HUES6 (cell line): ENCODE results near the gene RARRES2.

Experiments used
- H3K27ac ChIP-seq: 2 replicates; pipeline ENCODE4 v1.7.0; 2013; ENCODE audit warnings: low read depth, mild to moderate bottlenecking, low read length, inconsistent platforms
- H3K27me3 ChIP-seq: 2 replicates; pipeline ENCODE4 v1.6.1; 2013; ENCODE audit warnings: low read length; ENCODE audit not compliant: control insufficient read depth, insufficient read depth
- H3K36me3 ChIP-seq: 2 replicates; pipeline ENCODE4 v1.6.1; 2013; ENCODE audit warnings: low read length; ENCODE audit not compliant: control insufficient read depth, insufficient read depth
- H3K4me1 ChIP-seq: 2 replicates; pipeline ENCODE4 v1.6.1; 2013; ENCODE audit warnings: low read length; ENCODE audit not compliant: control insufficient read depth, insufficient read depth
- H3K4me3 ChIP-seq: 2 replicates; pipeline ENCODE4 v1.5.1; 2013; ENCODE audit warnings: low read depth, low read length
- H3K9ac ChIP-seq: one replicate; pipeline ENCODE4 v1.6.1; 2013; ENCODE audit warnings: mild to moderate bottlenecking, low read length
- H3K9me3 ChIP-seq: 2 replicates; pipeline ENCODE4 v1.6.1; 2013; ENCODE audit warnings: low read depth, low read length; ENCODE audit not compliant: control insufficient read depth, insufficient read depth

Gene RARRES2

GRCh38 chr7:150359622-150360362 lies 18.4 kb upstream of the RARRES2 start:
- H3K27ac ChIP-seq, result no peak overlapping the region
- no peak overlapping the region for H3K4me3 ChIP-seq
- H3K9me3 ChIP-seq, result no peaks in the 10 kb centered on the region
- H3K4me1 ChIP-seq, result peaks cover 30% of the 10 kb centered on the region
- H3K27me3 ChIP-seq, result no peaks in the 10 kb centered on the region
- no peak overlapping the region for H3K9ac ChIP-seq
- H3K36me3 ChIP-seq, result no peaks in the 10 kb centered on the region

GRCh38 chr7:150358988-150359621 lies 17.7 kb upstream of the RARRES2 start:
- Histone ChIP-seq H3K36me3 (no peaks in the 10 kb centered on the region), H3K4me1 (peaks cover 28% of the 10 kb centered on the region), H3K27ac (no peak overlapping the region), H3K4me3 (no peak overlapping the region), H3K9me3 (no peaks in the 10 kb centered on the region), H3K9ac (no peak overlapping the region), H3K27me3 (no peaks in the 10 kb centered on the region)

GRCh38 chr7:150358433-150358832 lies 17.0 kb upstream of the RARRES2 start:
- H3K36me3 ChIP-seq, result no peaks in the 10 kb centered on the region
- H3K9ac ChIP-seq, result no peak overlapping the region
- peaks cover 24% of the 10 kb centered on the region for H3K4me1 ChIP-seq
- H3K4me3 ChIP-seq, result no peak overlapping the region
- no peaks in the 10 kb centered on the region for H3K9me3 ChIP-seq
- H3K27ac ChIP-seq, result no peak overlapping the region
- H3K27me3 ChIP-seq, result no peaks in the 10 kb centered on the region

- Histone ChIP-seq H3K9ac (no peak overlapping the region), H3K36me3 (no peaks in the 10 kb centered on the region), H3K4me1 (peaks cover 23% of the 10 kb centered on the region), H3K9me3 (no peaks in the 10 kb centered on the region), H3K27ac (no peak overlapping the region), H3K4me3 (no peak overlapping the region), H3K27me3 (no peaks in the 10 kb centered on the region)
Measured at GRCh38 chr7:150357771-150358427, 16.5 kb upstream of the RARRES2 start.

- H3K27ac ChIP-seq, result no peak overlapping the region
Measured at GRCh38 chr7:150357270-150357669, 15.8 kb upstream of the RARRES2 start.

GRCh38 chr7:150356265-150356897 lies 15.0 kb upstream of the RARRES2 start:
- no peaks in the 10 kb centered on the region for H3K9me3 ChIP-seq
- H3K27ac ChIP-seq, result no peak overlapping the region
- no peaks in the 10 kb centered on the region for H3K36me3 ChIP-seq
- peaks cover 8% of the 10 kb centered on the region for H3K4me1 ChIP-seq
- no peak overlapping the region for H3K9ac ChIP-seq
- no peaks in the 10 kb centered on the region for H3K27me3 ChIP-seq
- no peak overlapping the region for H3K4me3 ChIP-seq

More at GRCh38 chr7:150357270-150357669, 15.8 kb upstream of the RARRES2 start:
- Histone ChIP-seq H3K27me3 (no peaks in the 10 kb centered on the region), H3K9me3 (no peaks in the 10 kb centered on the region), H3K9ac (no peak overlapping the region), H3K4me3 (no peak overlapping the region), H3K36me3 (no peaks in the 10 kb centered on the region), H3K4me1 (peaks cover 17% of the 10 kb centered on the region)

GRCh38 chr7:150355666-150356059 lies 14.2 kb upstream of the RARRES2 start:
- H3K27me3 ChIP-seq, result no peaks in the 10 kb centered on the region
- no peak overlapping the region for H3K27ac ChIP-seq
- H3K9ac ChIP-seq, result no peak overlapping the region
- H3K36me3 ChIP-seq, result no peaks in the 10 kb centered on the region
- no peak overlapping the region for H3K4me3 ChIP-seq
- no peaks in the 10 kb centered on the region for H3K9me3 ChIP-seq
- peaks cover 5% of the 10 kb centered on the region for H3K4me1 ChIP-seq

- Histone ChIP-seq H3K4me3 (no peak overlapping the region), H3K27ac (no peak overlapping the region), H3K9me3 (peaks cover 6% of the 10 kb centered on the region), H3K9ac (no peak overlapping the region), H3K27me3 (no peaks in the 10 kb centered on the region), H3K36me3 (no peaks in the 10 kb centered on the region), H3K4me1 (no peaks in the 10 kb centered on the region)
Measured at GRCh38 chr7:150351587-150352194, 10.3 kb upstream of the RARRES2 start.

GRCh38 chr7:150346922-150347321 lies 5.5 kb upstream of the RARRES2 start:
- H3K4me1 ChIP-seq, result peaks cover 4% of the 10 kb centered on the region
- no peak overlapping the region for H3K4me3 ChIP-seq
- no peak overlapping the region for H3K9ac ChIP-seq
- H3K9me3 ChIP-seq, result peaks cover 15% of the 10 kb centered on the region
- no peak overlapping the region for H3K27ac ChIP-seq
- H3K36me3 ChIP-seq, result no peaks in the 10 kb centered on the region
- H3K27me3 ChIP-seq, result peaks cover 21% of the 10 kb centered on the region

- H3K4me3 ChIP-seq, result no peak overlapping the region
- peaks cover 37% of the 10 kb centered on the region for H3K27me3 ChIP-seq
- H3K4me1 ChIP-seq, result peaks cover 12% of the 10 kb centered on the region
- H3K27ac ChIP-seq, result no peak overlapping the region
- H3K36me3 ChIP-seq, result no peaks in the 10 kb centered on the region
- H3K9me3 ChIP-seq, result peaks cover 15% of the 10 kb centered on the region
- no peak overlapping the region for H3K9ac ChIP-seq
Measured at GRCh38 chr7:150345012-150345411, 3.6 kb upstream of the RARRES2 start.
